Skeletal muscle tissue (tissue), 4 donors: ENCODE measurements around the gene SYTL5. TPM values are rescaled to one million over a fixed set of nuclear protein-coding genes. Genes with fewer than 3 reads are reported as not detected.

ENCODE experiments used
- H3K27ac ChIP-seq: one replicate; pipeline ENCODE4 v1.7.0; 2013; ENCODE audit warnings: mild to moderate bottlenecking, low read depth, low read length, inconsistent platforms
- H3K27me3 ChIP-seq, 3 donors: one replicate each; pipeline ENCODE4 v1.7.0; 2013; ENCODE audit warnings: low read length in 3 of 3; ENCODE audit not compliant: control insufficient read depth in 3 of 3, insufficient read depth in 3 of 3
- H3K36me3 ChIP-seq, 3 donors: one replicate each; pipeline ENCODE4 v1.7.0; 2013; ENCODE audit warnings: low read length in 3 of 3; ENCODE audit not compliant: control insufficient read depth in 3 of 3, insufficient read depth in 3 of 3
- H3K4me1 ChIP-seq, 3 donors: one replicate each; pipeline ENCODE4 v1.7.0; 2013; ENCODE audit warnings: low read length in 3 of 3, mild to moderate bottlenecking in 3 of 3; ENCODE audit not compliant: control insufficient read depth in 3 of 3, insufficient read depth in 3 of 3
- H3K4me3 ChIP-seq, 3 donors: one replicate each; pipeline ENCODE4 v1.7.0; 2013; ENCODE audit warnings: low read length in 3 of 3
- H3K9ac ChIP-seq, 3 donors: one replicate each; pipeline ENCODE4 v1.7.0; 2013; ENCODE audit warnings: low read length in 3 of 3, mild to moderate bottlenecking in 3 of 3, moderate library complexity in 2 of 3, low read depth in 1 of 3
- H3K9me3 ChIP-seq, 3 donors: one replicate each; pipeline ENCODE4 v1.7.0; 2013; ENCODE audit warnings: low read length in 3 of 3; ENCODE audit not compliant: control insufficient read depth in 3 of 3
- total RNA-seq: library from RNA; depleted of rRNA; stranded (reverse); fragments of >200 nt; gene quantifications from one replicate; pipeline ENCODE4 v1.2.3, GENCODE V29; 2014
- donor health status: Osteomylitis.

SYTL5 gene
- total RNA-seq, 1 donor from 2014 or later: not detected

- Histone ChIP-seq H3K4me3 (no peak overlapping the region), H3K36me3 (no peaks in the 10 kb centered on the region), H3K9me3 (no peaks in the 10 kb centered on the region), H3K9ac (no peak overlapping the region), H3K4me1 (no peaks in the 10 kb centered on the region), H3K27ac (no peak overlapping the region), H3K27me3 (no peaks in the 10 kb centered on the region)
Measured at GRCh38 chrX:38103857-38104812, 97.8 kb downstream of the SYTL5 start.

- H3K4me1 ChIP-seq: no peaks in the 10 kb centered on the region
- H3K9me3 ChIP-seq: no peaks in the 10 kb centered on the region
- no peak overlapping the region for H3K27ac ChIP-seq
- no peak overlapping the region for H3K9ac ChIP-seq
- H3K27me3 ChIP-seq: no peaks in the 10 kb centered on the region
- no peaks in the 10 kb centered on the region for H3K36me3 ChIP-seq
- no peak overlapping the region for H3K4me3 ChIP-seq
Measured at GRCh38 chrX:38105216-38105725, 98.9 kb downstream of the SYTL5 start.

GRCh38 chrX:38106991-38107655 lies 100.8 kb downstream of the SYTL5 start:
- Histone ChIP-seq H3K4me3 (no peak overlapping the region), H3K4me1 (no peaks in the 10 kb centered on the region), H3K9me3 (no peaks in the 10 kb centered on the region), H3K27ac (no peak overlapping the region), H3K36me3 (no peaks in the 10 kb centered on the region), H3K9ac (no peak overlapping the region), H3K27me3 (no peaks in the 10 kb centered on the region)

DNA sequence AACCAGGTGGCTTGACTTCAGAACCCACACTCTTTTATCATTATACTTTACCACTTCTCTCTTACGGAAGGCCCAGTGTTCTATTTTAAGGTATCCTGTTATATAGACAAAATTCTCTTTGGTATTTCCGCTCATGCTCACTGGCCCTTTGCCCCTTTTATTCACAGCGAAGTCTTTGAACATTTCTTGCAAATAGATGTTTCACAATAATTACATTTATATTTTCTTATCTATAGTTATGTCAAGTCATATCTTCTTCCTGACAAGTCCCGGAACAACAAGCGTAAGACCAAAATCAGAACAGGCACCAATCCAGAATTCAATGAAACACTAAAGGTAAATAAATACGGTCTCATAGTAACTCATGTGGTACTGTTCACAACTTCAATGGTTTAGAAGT lies 102.0 kb downstream of the SYTL5 start:
- no peaks in the 10 kb centered on the region for H3K9me3 ChIP-seq
- no peaks in the 10 kb centered on the region for H3K27me3 ChIP-seq
- no peaks in the 10 kb centered on the region for H3K36me3 ChIP-seq
- no peaks in the 10 kb centered on the region for H3K4me1 ChIP-seq
- H3K27ac ChIP-seq: no peak overlapping the region
- H3K9ac ChIP-seq: no peak overlapping the region
- no peak overlapping the region for H3K4me3 ChIP-seq

DNA sequence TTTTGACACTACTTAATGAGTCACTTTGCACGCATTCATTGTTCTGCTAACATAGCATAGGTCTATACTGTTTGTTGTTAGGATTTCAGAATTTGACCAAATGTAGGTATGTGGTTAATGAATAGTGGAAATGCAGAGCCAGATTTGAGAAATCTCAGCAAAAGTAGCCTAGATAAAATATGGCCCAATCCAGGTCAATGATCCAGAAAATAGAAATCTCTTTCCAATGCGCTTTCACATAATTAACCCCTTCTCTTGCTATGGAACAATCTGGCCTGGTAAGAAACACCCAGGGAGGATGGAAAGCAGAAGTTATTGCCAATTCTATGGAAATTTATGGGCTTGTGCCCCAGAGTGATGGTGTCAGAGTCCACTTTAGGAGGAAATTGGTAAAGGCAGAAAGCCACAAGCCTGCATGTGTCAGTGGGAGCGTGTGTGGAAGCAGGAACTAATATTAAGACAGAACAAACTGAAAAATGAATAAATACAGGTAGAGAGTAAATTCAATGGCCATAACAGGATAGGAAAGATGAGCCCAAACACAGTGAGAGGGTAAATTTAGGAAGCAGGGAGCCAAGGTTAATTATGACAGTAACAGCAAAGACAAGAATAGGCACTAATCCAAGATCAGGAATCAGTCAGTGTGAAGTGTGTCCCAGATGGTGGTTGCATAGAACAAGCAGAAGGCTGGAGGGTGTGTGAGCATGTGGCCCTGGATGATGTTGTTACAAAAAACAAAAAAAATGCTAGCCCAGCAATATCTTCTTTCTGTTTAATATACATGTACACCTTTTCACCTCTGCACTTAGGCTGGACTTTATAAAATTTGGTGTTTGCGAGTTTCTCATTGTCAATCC lies 102.9 kb downstream of the SYTL5 start:
- Histone ChIP-seq H3K27me3 (no peaks in the 10 kb centered on the region), H3K9ac (no peak overlapping the region), H3K27ac (no peak overlapping the region), H3K4me1 (no peaks in the 10 kb centered on the region), H3K4me3 (no peak overlapping the region), H3K36me3 (no peaks in the 10 kb centered on the region), H3K9me3 (no peaks in the 10 kb centered on the region)

DNA sequence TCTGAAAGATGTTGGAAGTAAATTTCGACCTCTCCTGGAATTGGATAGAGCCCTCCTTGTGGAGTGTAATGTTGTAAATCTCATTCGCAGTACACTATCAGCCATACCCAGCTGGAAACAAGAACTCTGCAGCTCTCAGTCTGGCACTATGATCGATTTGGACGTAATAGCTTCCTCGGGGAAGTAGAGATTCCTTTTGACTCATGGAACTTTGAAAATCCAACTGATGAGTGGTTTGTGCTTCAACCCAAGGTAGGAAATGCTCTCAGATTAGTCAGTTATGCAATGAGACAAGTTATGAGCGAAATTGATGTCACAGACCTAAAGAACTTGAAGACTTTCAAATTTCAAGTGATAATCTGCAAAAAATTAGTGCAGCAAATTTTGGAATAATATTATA lies 103.9 kb downstream of the SYTL5 start:
- H3K27ac ChIP-seq: no peak overlapping the region
- H3K9me3 ChIP-seq: no peaks in the 10 kb centered on the region
- H3K36me3 ChIP-seq: no peaks in the 10 kb centered on the region
- H3K9ac ChIP-seq: no peak overlapping the region
- H3K4me1 ChIP-seq: no peaks in the 10 kb centered on the region
- H3K27me3 ChIP-seq: no peaks in the 10 kb centered on the region
- no peak overlapping the region for H3K4me3 ChIP-seq

DNA sequence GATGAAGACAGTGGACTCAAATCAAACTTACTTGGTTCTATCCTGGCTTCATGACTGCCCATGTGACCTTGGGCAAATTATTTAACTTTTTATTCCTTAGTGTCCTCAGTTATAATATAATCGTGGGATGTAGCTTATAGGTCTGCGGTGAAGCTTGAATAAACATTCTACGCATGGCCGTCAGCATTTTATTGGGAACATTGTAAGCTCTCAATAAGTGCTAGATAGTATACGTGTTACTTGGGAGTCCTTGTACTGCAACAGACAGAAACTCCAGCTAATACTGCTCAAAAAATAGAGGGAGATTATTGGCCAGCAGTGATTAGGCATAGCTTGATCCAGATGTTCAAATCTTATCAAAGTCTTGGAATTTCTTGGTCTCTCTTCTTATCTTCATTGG lies 104.8 kb downstream of the SYTL5 start:
- no peaks in the 10 kb centered on the region for H3K27me3 ChIP-seq
- no peak overlapping the region for H3K9ac ChIP-seq
- no peaks in the 10 kb centered on the region for H3K36me3 ChIP-seq
- no peaks in the 10 kb centered on the region for H3K4me1 ChIP-seq
- no peak overlapping the region for H3K27ac ChIP-seq
- H3K4me3 ChIP-seq: no peak overlapping the region
- no peaks in the 10 kb centered on the region for H3K9me3 ChIP-seq

- Histone ChIP-seq H3K4me1 (no peaks in the 10 kb centered on the region), H3K27me3 (no peaks in the 10 kb centered on the region), H3K9ac (no peak overlapping the region), H3K27ac (no peak overlapping the region), H3K9me3 (no peaks in the 10 kb centered on the region), H3K36me3 (no peaks in the 10 kb centered on the region), H3K4me3 (no peak overlapping the region)
Measured at GRCh38 chrX:38112566-38112965, 106.2 kb downstream of the SYTL5 start.

GRCh38 chrX:38116706-38117105 lies 110.4 kb downstream of the SYTL5 start:
- H3K9me3 ChIP-seq: no peaks in the 10 kb centered on the region
- H3K27me3 ChIP-seq: no peaks in the 10 kb centered on the region
- no peak overlapping the region for H3K4me3 ChIP-seq
- H3K4me1 ChIP-seq: no peaks in the 10 kb centered on the region
- H3K9ac ChIP-seq: no peak overlapping the region
- H3K27ac ChIP-seq: no peak overlapping the region
- H3K36me3 ChIP-seq: no peaks in the 10 kb centered on the region
